ENCODE results near the gene BTN3A1. TPM values are rescaled to one million over a fixed set of nuclear protein-coding genes. Genes with fewer than 3 reads are reported as not detected.

Gene BTN3A1
- total and polyA plus RNA-seq, 5 donors = 4.4 to 11.2 (median 10.5) TPM

DNA sequence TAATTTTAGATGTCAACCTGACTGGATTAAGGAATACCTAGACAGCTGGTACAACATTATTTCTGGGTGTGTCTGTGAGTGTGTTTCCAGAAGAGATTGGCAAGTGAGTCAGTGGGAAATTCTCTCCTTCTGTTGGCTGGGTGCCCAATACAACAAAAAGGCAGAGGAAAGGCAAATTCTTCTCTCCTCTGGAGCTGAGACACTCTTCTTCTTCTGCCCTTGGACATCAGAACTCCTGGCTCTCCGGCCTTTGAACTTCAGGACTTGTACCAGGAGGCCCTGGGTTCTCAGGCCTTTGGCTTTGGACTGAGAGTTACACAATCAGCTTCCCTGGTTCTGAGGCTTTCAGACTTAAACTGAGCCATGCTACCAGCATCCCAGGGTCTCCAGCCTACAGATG is 7.8 kb upstream of the BTN3A1 start:
- DNase-seq (no peak), ATAC-seq (peak in 1 of 2 donors; percentile 73)
- 74% methylated on average over 1 of the region's 1 CpG for WGBS
- H3K9me3 ChIP-seq (ENCODE audit: control insufficient read depth, low read length) = no peaks in the 10 kb centered on the region
- no peak overlapping the region for H3K4me3 ChIP-seq (ENCODE audit: low read length)
- intact Hi-C loops (cut with DNase I) = no loop called here
- no peak overlapping the region for H3K27ac ChIP-seq (ENCODE audit: low read length)
- no peaks in the 10 kb centered on the region for H3K4me1 ChIP-seq (ENCODE audit: control insufficient read depth, insufficient read depth, low read length)
- H3K27me3 ChIP-seq (ENCODE audit: control insufficient read depth, insufficient read depth) = no peaks in the 10 kb centered on the region

DNA sequence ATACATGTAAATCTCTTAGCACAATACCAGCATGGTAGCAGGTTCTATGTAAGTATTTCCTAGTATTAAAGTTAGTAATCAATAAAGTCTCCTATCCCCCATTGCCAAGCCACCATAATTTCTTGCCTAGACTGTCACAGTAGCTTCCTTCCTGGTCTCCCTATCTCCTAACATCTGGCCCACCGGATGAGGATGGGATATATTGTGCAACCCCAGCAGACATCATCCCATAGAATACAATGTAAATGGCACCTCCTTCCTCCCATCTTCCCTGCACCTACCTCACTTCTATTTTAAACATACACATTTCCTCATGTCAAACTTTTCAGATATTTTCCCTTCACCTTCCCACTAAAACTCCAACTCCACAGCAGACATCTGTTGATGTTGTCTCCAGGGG is 3.5 kb upstream of the BTN3A1 start:
- Histone ChIP-seq H3K27me3 (ENCODE audit: control insufficient read depth, insufficient read depth) (no peaks in the 10 kb centered on the region), H3K4me3 (ENCODE audit: low read length) (no peak overlapping the region), H3K27ac (ENCODE audit: low read length) (no peak overlapping the region), H3K9me3 (ENCODE audit: control insufficient read depth, low read length) (no peaks in the 10 kb centered on the region), H3K4me1 (ENCODE audit: control insufficient read depth, insufficient read depth, low read length) (no peaks in the 10 kb centered on the region)
- 82% methylated on average over 1 of the region's 1 CpG for WGBS
- ATAC-seq (no peak), DNase-seq (no peak)
- intact Hi-C loops (cut with DNase I) = no loop called here

DNA sequence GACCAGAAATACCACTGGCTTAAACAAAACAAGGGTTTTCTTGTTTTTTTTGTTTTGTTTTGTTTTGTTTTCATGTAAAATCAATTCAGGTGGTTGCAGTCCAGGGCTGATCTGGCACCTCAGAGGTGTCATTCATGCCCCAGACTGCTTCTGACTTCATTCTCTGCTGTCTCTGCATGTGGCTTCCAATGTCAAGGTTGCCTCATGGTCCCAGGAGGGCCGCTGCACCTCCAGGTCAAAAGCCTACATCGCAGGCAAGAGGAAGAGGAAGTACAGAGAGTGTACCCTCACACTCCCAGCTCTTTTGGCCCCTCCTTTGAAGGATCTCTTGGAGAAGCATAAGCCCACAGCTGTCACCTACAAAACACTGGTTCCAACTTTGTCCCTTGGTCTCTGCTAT is 1.4 kb upstream of the BTN3A1 start:
- WGBS = 67% methylated on average over 2 of the region's 2 CpGs
- intact Hi-C loops (cut with DNase I) = no loop called here
- no peaks in the 10 kb centered on the region for H3K27me3 ChIP-seq (ENCODE audit: control insufficient read depth, insufficient read depth)
- no peak overlapping the region for H3K4me3 ChIP-seq (ENCODE audit: low read length)
- no peak overlapping the region for H3K27ac ChIP-seq (ENCODE audit: low read length)
- no peaks in the 10 kb centered on the region for H3K4me1 ChIP-seq (ENCODE audit: control insufficient read depth, insufficient read depth, low read length)
- no peaks in the 10 kb centered on the region for H3K9me3 ChIP-seq (ENCODE audit: control insufficient read depth, low read length)
- ATAC-seq (no peak), DNase-seq (no peak)

DNA sequence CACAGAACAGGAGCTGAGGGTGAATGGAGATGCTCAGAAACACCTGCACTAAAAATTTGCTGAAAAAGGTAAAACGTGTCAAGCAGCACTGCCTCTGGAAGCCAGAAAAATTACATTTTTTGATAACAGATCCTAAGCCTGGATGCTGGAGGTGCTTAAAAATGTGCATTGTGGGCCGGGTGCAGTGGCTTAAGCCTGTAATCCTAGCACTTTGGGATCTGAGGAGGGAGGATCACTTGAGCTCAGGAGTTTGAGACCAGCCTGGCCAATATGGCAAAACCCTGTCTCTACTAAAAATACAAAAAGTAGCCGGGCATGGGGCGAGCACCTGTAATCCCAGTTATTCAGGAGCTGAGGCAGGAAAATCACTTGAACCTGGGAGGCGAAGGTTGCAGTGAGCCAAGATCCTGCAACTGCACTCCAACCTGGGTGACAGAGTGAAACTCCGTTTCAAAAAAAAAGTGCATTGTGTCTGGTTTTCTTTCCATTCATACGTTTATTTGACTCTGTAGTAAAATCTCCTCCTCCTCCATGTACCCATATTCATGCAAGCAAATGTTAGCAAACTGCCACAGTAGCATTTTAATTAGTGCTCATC is 587 bp upstream of the BTN3A1 start:
- no peaks in the 10 kb centered on the region for H3K4me1 ChIP-seq (ENCODE audit: control insufficient read depth, insufficient read depth, low read length)
- no peaks in the 10 kb centered on the region for H3K9me3 ChIP-seq (ENCODE audit: control insufficient read depth, low read length)
- DNase-seq (no peak), ATAC-seq (no peak)
- no peaks in the 10 kb centered on the region for H3K27me3 ChIP-seq (ENCODE audit: control insufficient read depth, insufficient read depth)
- intact Hi-C loops (cut with DNase I) = no loop called here
- 48% methylated on average over 7 of the region's 7 CpGs for WGBS
- H3K27ac ChIP-seq (ENCODE audit: low read length) = no peak overlapping the region
- H3K4me3 ChIP-seq (ENCODE audit: low read length) = peak overlapping the region; percentile 78

DNA sequence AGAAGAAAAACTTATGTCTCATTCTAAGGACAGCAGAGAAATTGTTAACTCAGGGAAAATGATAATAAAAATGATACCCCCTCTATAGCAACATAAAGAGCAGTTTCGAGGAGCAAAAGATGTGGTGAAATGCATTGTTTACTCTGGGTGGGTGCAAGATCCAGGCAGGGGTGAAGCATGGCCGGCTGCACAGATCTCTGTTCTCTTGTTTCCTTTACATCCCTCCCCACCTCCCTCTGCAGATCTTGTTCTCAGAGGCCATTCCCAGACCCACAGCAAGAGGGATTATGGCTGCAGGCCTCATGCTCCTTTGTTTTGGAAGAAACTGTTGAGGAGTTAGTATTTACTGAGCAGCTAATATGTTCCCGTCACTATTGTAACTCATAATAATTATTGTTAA is 1.8 kb downstream of the BTN3A1 start:
- WGBS = 66% methylated on average over 3 of the region's 3 CpGs
- Histone ChIP-seq H3K27me3 (ENCODE audit: control insufficient read depth, insufficient read depth) (no peaks in the 10 kb centered on the region), H3K9me3 (ENCODE audit: control insufficient read depth, low read length) (no peaks in the 10 kb centered on the region), H3K4me1 (ENCODE audit: control insufficient read depth, insufficient read depth, low read length) (no peaks in the 10 kb centered on the region), H3K27ac (ENCODE audit: low read length) (no peak overlapping the region), H3K4me3 (ENCODE audit: low read length) (no peak overlapping the region)
- ATAC-seq (no peak), DNase-seq (no peak)
- intact Hi-C loops (cut with DNase I) = no loop called here

DNA sequence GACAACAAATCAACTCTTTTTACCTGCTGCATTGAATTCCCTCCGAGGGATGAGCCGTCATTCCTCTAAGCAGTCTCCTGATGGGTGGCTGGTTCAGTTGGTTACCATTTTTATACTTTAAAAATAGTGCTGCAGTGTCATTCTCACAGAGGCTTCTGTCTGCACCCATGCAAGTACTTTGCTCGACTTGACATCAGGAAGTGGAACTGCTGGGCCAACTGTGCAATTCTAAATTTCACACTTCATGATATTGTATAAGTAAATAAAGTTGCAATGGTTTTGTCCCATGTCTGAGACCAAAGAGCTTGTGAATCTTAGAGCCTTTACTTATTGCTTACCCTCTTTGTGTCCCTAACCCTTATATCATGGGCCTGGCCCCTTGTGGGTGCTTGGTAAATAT is 2.5 kb downstream of the BTN3A1 start:
- no peak for DNase-seq
- ATAC-seq = no peak
- Histone ChIP-seq H3K9me3 (ENCODE audit: control insufficient read depth, low read length) (no peaks in the 10 kb centered on the region), H3K27me3 (ENCODE audit: control insufficient read depth, insufficient read depth) (no peaks in the 10 kb centered on the region), H3K4me3 (ENCODE audit: low read length) (no peak overlapping the region), H3K4me1 (ENCODE audit: control insufficient read depth, insufficient read depth, low read length) (no peaks in the 10 kb centered on the region), H3K27ac (ENCODE audit: low read length) (no peak overlapping the region)
- WGBS = 87% methylated on average over 3 of the region's 3 CpGs
- intact Hi-C loops (cut with DNase I) = no loop called here

DNA sequence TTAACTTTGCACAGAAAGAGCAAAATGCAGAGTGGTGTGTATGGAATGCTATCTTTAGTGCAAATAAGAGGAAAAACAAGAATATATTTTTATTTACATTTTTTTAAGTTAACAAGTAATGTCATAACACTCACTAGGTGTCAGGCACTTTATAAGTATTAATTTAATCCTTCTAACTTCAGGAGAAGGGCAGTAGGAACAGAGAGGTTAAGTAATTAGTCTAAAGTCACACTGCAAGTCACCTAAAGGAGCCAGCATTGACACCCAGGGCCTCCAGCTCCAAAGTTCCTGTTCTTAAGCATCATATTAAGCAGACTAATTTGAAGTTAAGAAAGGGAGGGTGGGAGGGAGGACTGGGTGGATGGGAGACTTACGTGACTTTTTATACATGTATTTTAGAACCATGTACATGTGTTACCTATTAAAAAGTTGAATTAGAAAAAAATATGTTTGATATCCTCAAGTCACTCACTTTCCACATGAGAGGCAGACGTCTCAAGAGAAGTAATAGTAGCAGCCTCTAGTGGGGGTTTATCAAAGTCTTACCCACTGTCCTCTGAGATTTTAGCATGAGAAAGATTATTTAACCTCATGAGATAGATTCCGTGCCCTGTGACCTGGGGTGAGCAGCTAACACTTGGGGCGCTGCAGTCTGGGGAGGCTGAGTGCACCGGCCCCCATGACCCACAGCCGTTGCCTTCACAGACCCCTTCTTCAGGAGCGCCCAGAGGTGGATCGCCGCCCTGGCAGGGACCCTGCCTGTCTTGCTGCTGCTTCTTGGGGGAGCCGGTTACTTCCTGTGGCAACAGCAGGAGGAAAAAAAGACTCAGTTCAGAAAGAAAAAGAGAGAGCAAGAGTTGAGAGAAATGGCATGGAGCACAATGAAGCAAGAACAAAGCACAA is 7.0 kb downstream of the BTN3A1 start:
- no peak for DNase-seq
- 88% methylated on average over 10 of the region's 10 CpGs for WGBS
- intact Hi-C loops (cut with DNase I) = no loop called here
- no peak overlapping the region for H3K4me3 ChIP-seq (ENCODE audit: low read length)
- H3K4me1 ChIP-seq (ENCODE audit: control insufficient read depth, insufficient read depth, low read length) = no peaks in the 10 kb centered on the region
- H3K27me3 ChIP-seq (ENCODE audit: control insufficient read depth, insufficient read depth) = no peaks in the 10 kb centered on the region
- H3K9me3 ChIP-seq (ENCODE audit: control insufficient read depth, low read length) = no peaks in the 10 kb centered on the region
- H3K27ac ChIP-seq (ENCODE audit: low read length) = no peak overlapping the region
- ATAC-seq = no peak

DNA sequence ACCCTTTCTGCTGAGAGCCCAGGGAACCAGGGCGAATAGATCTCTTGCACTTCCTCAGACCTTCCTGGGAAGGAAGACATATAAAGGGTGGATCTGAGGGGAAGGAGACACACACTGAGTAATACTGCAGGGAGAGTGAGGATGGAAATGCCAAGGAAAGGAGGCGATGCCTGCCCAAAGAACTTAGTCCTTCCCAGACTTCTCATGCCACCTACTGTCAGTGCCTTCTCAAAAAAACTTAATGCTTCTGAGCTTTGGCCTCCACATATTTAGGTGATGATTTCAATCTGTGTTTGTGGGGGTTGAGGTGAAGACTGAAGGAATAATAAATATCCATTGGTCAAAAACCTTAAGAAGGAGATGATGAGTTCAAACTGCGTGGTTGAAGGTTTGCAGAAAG is 9.7 kb downstream of the BTN3A1 start:
- peak in 1 of 2 donors; percentile 40 for ATAC-seq
- no peaks in the 10 kb centered on the region for H3K9me3 ChIP-seq (ENCODE audit: control insufficient read depth, low read length)
- intact Hi-C loops (cut with DNase I) = loop anchor here in 1 of 4 donors (10.0 kb wide), 1 partner anchor 103 kb away; no protein-coding TSS in a partner anchor
- no peak overlapping the region for H3K4me3 ChIP-seq (ENCODE audit: low read length)
- WGBS = 94% methylated on average over 3 of the region's 3 CpGs
- H3K4me1 ChIP-seq (ENCODE audit: control insufficient read depth, insufficient read depth, low read length) = no peaks in the 10 kb centered on the region
- H3K27me3 ChIP-seq (ENCODE audit: control insufficient read depth, insufficient read depth) = no peaks in the 10 kb centered on the region
- no peak for DNase-seq
- no peak overlapping the region for H3K27ac ChIP-seq (ENCODE audit: low read length)

DNA sequence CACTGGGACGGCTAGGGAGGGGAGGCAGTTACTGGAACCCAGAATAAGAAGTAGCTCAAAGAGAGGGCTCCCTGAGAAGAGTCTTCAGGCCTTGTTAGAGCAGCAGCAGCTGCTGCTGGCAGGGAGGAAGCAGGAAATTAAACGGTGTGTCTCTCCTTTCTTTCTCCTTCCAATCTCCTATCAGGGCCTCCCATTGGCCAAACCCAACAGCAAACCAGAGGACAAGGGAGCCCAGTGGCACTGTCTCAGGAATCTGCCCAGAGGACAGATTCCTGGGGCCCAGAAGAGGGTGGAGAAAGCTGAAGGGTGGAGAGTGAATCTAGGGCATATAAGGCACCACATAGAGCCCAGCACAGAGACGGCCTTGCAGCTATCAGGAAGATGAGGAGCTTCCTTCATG is 10.2 kb downstream of the BTN3A1 start:
- 62% methylated on average over 3 of the region's 3 CpGs for WGBS
- intact Hi-C loops (cut with DNase I) = loop anchor here in 1 of 4 donors (10.0 kb wide), 1 partner anchor 103 kb away; no protein-coding TSS in a partner anchor
- Histone ChIP-seq H3K27ac (ENCODE audit: low read length) (no peak overlapping the region), H3K27me3 (ENCODE audit: control insufficient read depth, insufficient read depth) (no peaks in the 10 kb centered on the region), H3K9me3 (ENCODE audit: control insufficient read depth, low read length) (no peaks in the 10 kb centered on the region), H3K4me3 (ENCODE audit: low read length) (no peak overlapping the region), H3K4me1 (ENCODE audit: control insufficient read depth, insufficient read depth, low read length) (no peaks in the 10 kb centered on the region)
- DNase-seq (no peak), ATAC-seq (no peak)

DNA sequence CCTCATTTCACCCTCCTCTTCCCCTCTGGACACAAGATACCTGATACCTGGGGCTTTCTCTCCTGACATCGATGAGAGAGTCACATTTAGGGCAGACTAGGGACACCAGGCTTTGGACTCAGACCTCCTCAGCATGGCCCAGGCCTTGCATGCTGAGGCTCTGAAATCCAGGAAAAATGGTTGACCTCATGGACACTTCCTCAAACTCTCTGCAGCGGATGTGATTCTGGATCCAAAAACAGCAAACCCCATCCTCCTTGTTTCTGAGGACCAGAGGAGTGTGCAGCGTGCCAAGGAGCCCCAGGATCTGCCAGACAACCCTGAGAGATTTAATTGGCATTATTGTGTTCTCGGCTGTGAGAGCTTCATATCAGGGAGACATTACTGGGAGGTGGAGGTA is 10.9 kb downstream of the BTN3A1 start:
- no peak overlapping the region for H3K27ac ChIP-seq (ENCODE audit: low read length)
- H3K4me3 ChIP-seq (ENCODE audit: low read length) = no peak overlapping the region
- no peaks in the 10 kb centered on the region for H3K9me3 ChIP-seq (ENCODE audit: control insufficient read depth, low read length)
- no peak for DNase-seq
- no peaks in the 10 kb centered on the region for H3K27me3 ChIP-seq (ENCODE audit: control insufficient read depth, insufficient read depth)
- intact Hi-C loops (cut with DNase I) = loop anchor here in 1 of 4 donors (10.0 kb wide), 1 partner anchor 102 kb away; no protein-coding TSS in a partner anchor
- WGBS = 80% methylated on average over 4 of the region's 4 CpGs
- H3K4me1 ChIP-seq (ENCODE audit: control insufficient read depth, insufficient read depth, low read length) = no peaks in the 10 kb centered on the region
- peak; percentile 72 to 88 for ATAC-seq

DNA sequence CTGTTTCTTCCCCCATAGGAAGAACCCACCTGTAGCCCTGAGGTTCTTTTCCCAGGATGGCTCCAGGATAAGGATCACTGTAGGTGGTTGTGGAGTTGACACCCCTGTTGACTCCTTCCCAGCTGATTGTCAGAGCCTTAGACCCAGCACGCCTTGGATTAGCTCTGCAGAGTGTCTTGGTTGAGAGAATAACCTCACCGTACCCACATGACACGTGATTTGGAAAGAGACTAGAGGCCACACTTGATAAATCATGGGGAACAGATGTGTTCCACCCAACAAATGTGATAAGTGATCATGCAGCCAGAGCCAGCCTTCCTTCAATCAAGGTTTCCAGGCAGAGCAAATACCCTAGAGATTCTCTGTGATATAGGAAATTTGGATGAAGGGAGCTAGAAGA is 12.2 kb downstream of the BTN3A1 start:
- no peak for DNase-seq
- no peak overlapping the region for H3K27ac ChIP-seq (ENCODE audit: low read length)
- 86% methylated on average over 3 of the region's 3 CpGs for WGBS
- no peaks in the 10 kb centered on the region for H3K27me3 ChIP-seq (ENCODE audit: control insufficient read depth, insufficient read depth)
- no peaks in the 10 kb centered on the region for H3K4me1 ChIP-seq (ENCODE audit: control insufficient read depth, insufficient read depth, low read length)
- H3K9me3 ChIP-seq (ENCODE audit: control insufficient read depth, low read length) = no peaks in the 10 kb centered on the region
- no peak for ATAC-seq
- intact Hi-C loops (cut with DNase I) = loop anchor here in 1 of 4 donors (10.0 kb wide), 1 partner anchor 101 kb away; no protein-coding TSS in a partner anchor
- H3K4me3 ChIP-seq (ENCODE audit: low read length) = no peak overlapping the region
